ENCODE measurements around the gene MAPK14.

Gene MAPK14

DNA sequence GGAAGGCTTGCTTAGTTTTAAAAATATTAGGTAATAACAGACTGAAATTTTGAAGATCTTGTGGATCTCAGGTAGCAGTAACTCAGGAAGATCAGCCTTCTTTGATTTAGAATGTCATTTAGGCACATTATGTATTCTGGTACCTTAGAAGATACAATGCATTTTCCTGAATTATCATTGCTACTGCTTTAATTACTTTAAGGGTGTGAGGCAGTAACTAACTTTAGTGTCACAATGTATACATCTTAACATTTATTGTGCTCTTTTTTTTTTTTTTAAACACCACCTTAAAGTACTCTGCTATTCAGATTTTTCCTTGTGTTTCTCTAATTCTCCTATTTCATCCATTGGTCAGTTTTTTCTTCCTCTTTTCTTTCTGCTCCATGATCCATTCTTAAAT, 13.3 kb downstream of the MAPK14 start:
- Histone ChIP-seq H3K4ac (ENCODE audit: low read depth in 1 of 2, low read length in 2 of 2) (no peak overlapping the region), H2BK12ac (ENCODE audit: low read length in 2 of 2) (no peak overlapping the region), H3K23ac (ENCODE audit: low read length in 2 of 2) (no peak overlapping the region), H2AK5ac (ENCODE audit: low read length, severe bottlenecking) (no peak overlapping the region), H4K91ac (ENCODE audit: low read length) (no peak overlapping the region), H3K4me2 (ENCODE audit: low read length, poor library complexity, severe bottlenecking) (no peak overlapping the region), H4K8ac (ENCODE audit: low read length) (no peak overlapping the region), H3K79me1 (replicated peaks; ENCODE audit: low read length, poor library complexity, severe bottlenecking) (peaks cover 10% of the 10 kb centered on the region), H2BK5ac (ENCODE audit: low read depth, low read length, poor library complexity, severe bottlenecking) (no peak overlapping the region), H3K27me3 (ENCODE audit: control insufficient read depth in 1 of 2, insufficient read depth in 1 of 2, low read length in 2 of 2) (no peaks in the 10 kb centered on the region), H3K36me3 (ENCODE audit: control insufficient read depth in 1 of 2, insufficient read depth in 2 of 2, low read depth in 1 of 2, low read length in 2 of 2) (peaks cover 0 to 3% of the 10 kb centered on the region in 2 experiments), H3K4me1 (ENCODE audit: control insufficient read depth, insufficient read depth, low read depth, low read length) (peaks cover 2% of the 10 kb centered on the region), H3K14ac (ENCODE audit: low read length in 2 of 2) (no peak overlapping the region), H2BK120ac (ENCODE audit: low read depth, low read length) (no peak overlapping the region), H3K18ac (ENCODE audit: low read depth in 1 of 2, low read length in 2 of 2) (no peak overlapping the region), H2BK15ac (ENCODE audit: low read depth, poor library complexity, severe bottlenecking) (no peak overlapping the region), H3K9me3 (ENCODE audit: control insufficient read depth, low read length) (no peaks in the 10 kb centered on the region), H3K27ac (ENCODE audit: low read length, poor library complexity, severe bottlenecking) (no peak overlapping the region), H2AFZ (ENCODE audit: low read depth, low read length) (no peak overlapping the region), H3K9ac (ENCODE audit: low read length) (no peak overlapping the region), H3K4me3 (ENCODE audit: insufficient read depth in 1 of 2, low read depth in 1 of 2, low read length in 2 of 2) (no peak overlapping the region)
- DNase-seq, result no peak

DNA sequence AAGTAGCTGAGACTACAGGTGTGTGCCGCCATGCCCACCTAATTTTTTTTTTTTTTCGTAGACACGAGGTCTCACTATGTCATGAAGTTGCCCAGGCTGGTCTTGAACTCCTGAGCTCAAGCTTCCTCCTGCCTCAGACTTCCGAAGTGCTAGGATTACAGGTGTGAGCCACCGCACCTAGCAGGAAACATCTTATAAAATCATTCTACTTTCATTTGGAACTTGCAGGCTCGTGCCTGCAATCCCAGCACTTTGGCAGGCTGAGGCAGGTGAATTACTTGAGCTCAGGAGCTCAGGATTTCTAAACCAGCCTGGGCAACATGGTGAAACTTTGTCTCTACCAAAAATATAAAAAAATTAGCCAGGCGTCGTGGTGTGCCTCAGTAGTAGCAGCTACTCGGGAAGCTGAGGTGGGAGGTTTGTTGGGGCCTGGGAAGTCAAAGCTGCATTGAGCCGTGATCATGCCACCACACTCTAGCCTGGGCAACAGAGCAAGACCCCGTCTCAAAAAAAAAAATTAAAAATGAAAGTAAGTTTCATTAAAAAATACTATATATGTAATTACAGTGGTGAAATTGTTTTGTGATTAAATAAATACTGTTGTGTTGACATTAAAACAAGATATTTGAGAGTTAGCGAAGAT, 15.1 kb downstream of the MAPK14 start:
- Histone ChIP-seq H4K8ac (ENCODE audit: low read length) (no peak overlapping the region), H3K18ac (ENCODE audit: low read depth in 1 of 2, low read length in 2 of 2) (no peak overlapping the region), H2AFZ (ENCODE audit: low read depth, low read length) (no peak overlapping the region), H4K91ac (ENCODE audit: low read length) (no peak overlapping the region), H3K4me1 (ENCODE audit: control insufficient read depth, insufficient read depth, low read depth, low read length) (peaks cover 2% of the 10 kb centered on the region), H2BK5ac (ENCODE audit: low read depth, low read length, poor library complexity, severe bottlenecking) (no peak overlapping the region), H3K9me3 (ENCODE audit: control insufficient read depth, low read length) (no peaks in the 10 kb centered on the region), H3K79me1 (replicated peaks; ENCODE audit: low read length, poor library complexity, severe bottlenecking) (peaks cover 16% of the 10 kb centered on the region), H3K14ac (ENCODE audit: low read length in 2 of 2) (no peak overlapping the region), H2AK5ac (ENCODE audit: low read length, severe bottlenecking) (no peak overlapping the region), H3K36me3 (ENCODE audit: control insufficient read depth in 1 of 2, insufficient read depth in 2 of 2, low read depth in 1 of 2, low read length in 2 of 2) (no peaks in the 10 kb centered on the region), H2BK12ac (ENCODE audit: low read length in 2 of 2) (no peak overlapping the region), H3K4me3 (ENCODE audit: insufficient read depth in 1 of 2, low read depth in 1 of 2, low read length in 2 of 2) (no peak overlapping the region), H2BK120ac (ENCODE audit: low read depth, low read length) (no peak overlapping the region), H3K9ac (ENCODE audit: low read length) (no peak overlapping the region), H2BK15ac (ENCODE audit: low read depth, poor library complexity, severe bottlenecking) (peak overlapping the region; percentile 1), H3K4ac (ENCODE audit: low read depth in 1 of 2, low read length in 2 of 2) (no peak overlapping the region), H3K27me3 (ENCODE audit: control insufficient read depth in 1 of 2, insufficient read depth in 1 of 2, low read length in 2 of 2) (no peaks in the 10 kb centered on the region), H3K4me2 (ENCODE audit: low read length, poor library complexity, severe bottlenecking) (no peak overlapping the region), H3K23ac (ENCODE audit: low read length in 2 of 2) (no peak overlapping the region), H3K27ac (ENCODE audit: low read length, poor library complexity, severe bottlenecking) (no peak overlapping the region)
- 98% methylated on average over 10 of the region's 12 CpGs for WGBS
- no peak for DNase-seq

DNA sequence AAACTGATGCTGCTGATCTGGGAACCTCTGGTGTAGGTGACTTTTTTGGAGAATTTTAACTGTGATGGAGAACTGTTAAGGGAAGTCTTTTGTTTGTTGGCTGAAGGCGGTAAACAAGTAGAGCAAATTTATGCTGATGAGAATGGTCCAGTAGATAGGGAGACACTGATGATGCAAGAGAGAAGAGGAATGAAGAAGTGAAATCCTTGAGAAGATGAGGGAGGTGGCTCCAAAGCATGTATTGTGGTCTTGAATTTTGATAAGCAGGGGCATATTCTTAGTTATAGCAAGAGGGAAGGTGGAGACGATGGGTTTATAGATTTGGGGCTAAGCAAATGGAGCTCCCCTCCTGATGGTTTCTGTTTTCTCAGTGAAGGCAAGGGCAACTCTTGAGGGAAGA, 22.0 kb downstream of the MAPK14 start:
- Histone ChIP-seq H3K4ac (ENCODE audit: low read depth in 1 of 2, low read length in 2 of 2) (no peak overlapping the region), H3K14ac (ENCODE audit: low read length in 2 of 2) (no peak overlapping the region), H2BK15ac (ENCODE audit: low read depth, poor library complexity, severe bottlenecking) (no peak overlapping the region), H4K91ac (ENCODE audit: low read length) (no peak overlapping the region), H4K8ac (ENCODE audit: low read length) (no peak overlapping the region), H3K9ac (ENCODE audit: low read length) (no peak overlapping the region), H3K4me2 (ENCODE audit: low read length, poor library complexity, severe bottlenecking) (no peak overlapping the region), H3K9me3 (ENCODE audit: control insufficient read depth, low read length) (no peaks in the 10 kb centered on the region), H2AFZ (ENCODE audit: low read depth, low read length) (no peak overlapping the region), H2BK5ac (ENCODE audit: low read depth, low read length, poor library complexity, severe bottlenecking) (no peak overlapping the region), H3K27ac (ENCODE audit: low read length, poor library complexity, severe bottlenecking) (no peak overlapping the region), H2AK5ac (ENCODE audit: low read length, severe bottlenecking) (no peak overlapping the region), H3K23ac (ENCODE audit: low read length in 2 of 2) (no peak overlapping the region), H3K18ac (ENCODE audit: low read depth in 1 of 2, low read length in 2 of 2) (no peak overlapping the region), H2BK12ac (ENCODE audit: low read length in 2 of 2) (no peak overlapping the region), H3K4me3 (ENCODE audit: insufficient read depth in 1 of 2, low read depth in 1 of 2, low read length in 2 of 2) (no peak overlapping the region), H3K27me3 (ENCODE audit: control insufficient read depth in 1 of 2, insufficient read depth in 1 of 2, low read length in 2 of 2) (no peaks in the 10 kb centered on the region), H3K4me1 (ENCODE audit: control insufficient read depth, insufficient read depth, low read depth, low read length) (no peaks in the 10 kb centered on the region), H3K36me3 (ENCODE audit: control insufficient read depth in 1 of 2, insufficient read depth in 2 of 2, low read depth in 1 of 2, low read length in 2 of 2) (peaks cover 0 to 19% of the 10 kb centered on the region in 2 experiments), H3K79me1 (replicated peaks; ENCODE audit: low read length, poor library complexity, severe bottlenecking) (peaks cover 31% of the 10 kb centered on the region), H2BK120ac (ENCODE audit: low read depth, low read length) (no peak overlapping the region)
- no peak for DNase-seq
- whole genome bisulfite sequencing, result 100% methylated on average over 2 of the region's 2 CpGs

DNA sequence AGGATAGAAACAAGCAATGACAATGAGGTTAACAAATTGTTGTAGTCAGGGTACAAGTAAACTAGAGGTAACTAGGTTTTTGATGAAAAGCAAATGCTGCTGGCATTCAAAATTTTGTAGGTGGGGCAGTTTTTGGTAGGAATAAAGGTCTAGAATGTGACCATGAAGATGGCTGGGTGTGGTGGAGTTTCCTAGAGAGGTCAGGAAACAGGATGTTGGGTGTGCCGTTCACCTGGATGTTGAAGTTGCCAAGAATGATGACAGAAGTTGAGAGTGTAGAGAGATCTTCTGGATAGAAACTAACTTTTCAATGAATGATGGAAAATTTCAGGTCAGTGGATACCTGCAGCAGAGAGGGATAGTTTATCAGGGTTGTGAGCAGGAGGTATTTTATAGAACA, 22.7 kb downstream of the MAPK14 start:
- no peak overlapping the region for H3K9ac ChIP-seq (ENCODE audit: low read length)
- H3K27ac ChIP-seq (ENCODE audit: low read length, poor library complexity, severe bottlenecking), result no peak overlapping the region
- H3K4me3 ChIP-seq (ENCODE audit: insufficient read depth in 1 of 2, low read depth in 1 of 2, low read length in 2 of 2), result no peak overlapping the region
- H3K18ac ChIP-seq (ENCODE audit: low read depth in 1 of 2, low read length in 2 of 2), result no peak overlapping the region
- 97% methylated on average over 1 of the region's 1 CpG for WGBS
- no peak overlapping the region for H3K14ac ChIP-seq (ENCODE audit: low read length in 2 of 2)
- no peaks in the 10 kb centered on the region for H3K27me3 ChIP-seq (ENCODE audit: control insufficient read depth in 1 of 2, insufficient read depth in 1 of 2, low read length in 2 of 2)
- H3K23ac ChIP-seq (ENCODE audit: low read length in 2 of 2), result no peak overlapping the region
- no peak overlapping the region for H2BK5ac ChIP-seq (ENCODE audit: low read depth, low read length, poor library complexity, severe bottlenecking)
- H3K4me2 ChIP-seq (ENCODE audit: low read length, poor library complexity, severe bottlenecking), result no peak overlapping the region
- no peak overlapping the region for H2BK12ac ChIP-seq (ENCODE audit: low read length in 2 of 2)
- H3K4me1 ChIP-seq (ENCODE audit: control insufficient read depth, insufficient read depth, low read depth, low read length), result no peaks in the 10 kb centered on the region
- no peak overlapping the region for H2BK120ac ChIP-seq (ENCODE audit: low read depth, low read length)
- H2BK15ac ChIP-seq (ENCODE audit: low read depth, poor library complexity, severe bottlenecking), result no peak overlapping the region
- no peak overlapping the region for H2AFZ ChIP-seq (ENCODE audit: low read depth, low read length)
- H4K91ac ChIP-seq (ENCODE audit: low read length), result no peak overlapping the region
- DNase-seq, result no peak
- no peak overlapping the region for H3K4ac ChIP-seq (ENCODE audit: low read depth in 1 of 2, low read length in 2 of 2)
- H4K8ac ChIP-seq (ENCODE audit: low read length), result no peak overlapping the region
- H2AK5ac ChIP-seq (ENCODE audit: low read length, severe bottlenecking), result no peak overlapping the region
- peaks cover 28% of the 10 kb centered on the region for H3K79me1 ChIP-seq (replicated peaks; ENCODE audit: low read length, poor library complexity, severe bottlenecking)
- H3K9me3 ChIP-seq (ENCODE audit: control insufficient read depth, low read length), result no peaks in the 10 kb centered on the region
- H3K36me3 ChIP-seq (ENCODE audit: control insufficient read depth in 1 of 2, insufficient read depth in 2 of 2, low read depth in 1 of 2, low read length in 2 of 2), result peaks cover 0 to 25% of the 10 kb centered on the region in 2 experiments

Data from mesenchymal stem cell (in vitro differentiated cells and primary cell).